H1 (cell line): ENCODE measurements around the gene LTA. TPM values are rescaled to one million over a fixed set of nuclear protein-coding genes. Genes with fewer than 3 reads are reported as not detected.

Experiments
- CTCF ChIA-PET: fragments of 300-600 bp; sonication (Branson Sonifier 250); formaldehyde crosslinking; loops from one replicate; lab custom pipeline; 2021; ENCODE audit not compliant: partially characterized antibody; lab: Charles Lee
- POLR2A ChIA-PET: fragments of 300-600 bp; sonication (Branson Sonifier 250); formaldehyde crosslinking; loops from one replicate; lab custom pipeline; 2021; ENCODE audit warnings: inconsistent platforms; ENCODE audit not compliant: partially characterized antibody; lab: Charles Lee
- DNase-seq, 2 experiments: peaks; one replicate each; pipeline versions ENCODE4 v3.0.0 to v3.0.0-alpha.2; 2010 to 2022; ENCODE audit warnings: low spot score in 2 of 2, low read depth in 1 of 2, mixed read lengths in 1 of 2
- FAIRE-seq: peaks from 2 replicates; lab custom pipeline; 2011; peaks lifted over from hg19 to GRCh38; lab: Jason Lieb, UNC
- H2AFZ ChIP-seq: 2 replicates; pipeline ENCODE4 v1.8.1; 2012; ENCODE audit warnings: low read length, inconsistent platforms
- H2AK5ac ChIP-seq: 2 replicates; pipeline ENCODE4 v1.6.1; 2013; ENCODE audit warnings: low read depth, low read length
- H2BK120ac ChIP-seq: replicated peaks from 2 replicates; pipeline ENCODE3; 2013; ENCODE audit warnings: low read depth, low read length, inconsistent platforms
- H2BK12ac ChIP-seq: 2 replicates; pipeline ENCODE4 v1.6.1; 2013; ENCODE audit warnings: low read depth, low read length
- H2BK15ac ChIP-seq: 2 replicates; pipeline ENCODE4 v1.6.1; 2013; ENCODE audit warnings: low read length
- H2BK20ac ChIP-seq: 2 replicates; pipeline ENCODE4 v1.6.1; 2013; ENCODE audit warnings: low read length
- H2BK5ac ChIP-seq: 2 replicates; pipeline ENCODE4 v1.6.1; 2013; ENCODE audit warnings: low read depth, low read length
- H3K14ac ChIP-seq: 2 replicates; pipeline ENCODE4 v1.6.1; 2013; ENCODE audit warnings: inconsistent platforms; ENCODE audit not compliant: insufficient read length
- H3K18ac ChIP-seq: 2 replicates; pipeline ENCODE4 v1.6.1; 2013; ENCODE audit warnings: low read length; ENCODE audit errors: extremely low read depth
- H3K23ac ChIP-seq: 2 replicates; pipeline ENCODE4 v1.6.1; 2013; ENCODE audit warnings: inconsistent platforms; ENCODE audit not compliant: insufficient read length
- H3K23me2 ChIP-seq: 2 replicates; pipeline ENCODE4 v1.6.1; 2013; ENCODE audit warnings: low read depth, low read length
- H3K27ac ChIP-seq: 2 replicates; pipeline ENCODE4 v1.6.1; 2011; ENCODE audit warnings: low read depth, low read length, inconsistent platforms
- H3K27me3 ChIP-seq, 4 experiments: replicated peaks in 1 of 4; 1 replicate in 1 of 4; 2 replicates in 3 of 4; pipeline versions ENCODE4 v1.6.1 to v1.8.1; 2011 to 2013; ENCODE audit warnings: low read length in 3 of 4, mild to moderate bottlenecking in 3 of 4, inconsistent platforms in 2 of 4, mixed read lengths in 2 of 4, moderate library complexity in 1 of 4; ENCODE audit not compliant: control insufficient read depth in 3 of 4, insufficient read depth in 3 of 4; ENCODE audit errors: extremely low read depth in 1 of 4
- H3K36me3 ChIP-seq, 4 experiments: 2 replicates each; pipeline versions ENCODE4 v1.6.1 to v1.8.1; 2011 to 2013; ENCODE audit warnings: mild to moderate bottlenecking in 4 of 4, low read length in 3 of 4, moderate library complexity in 2 of 4, control low read depth in 1 of 4, inconsistent platforms in 1 of 4; ENCODE audit not compliant: insufficient read depth in 4 of 4, control insufficient read depth in 2 of 4
- H3K4ac ChIP-seq: replicated peaks from 2 replicates; pipeline ENCODE3; 2013; ENCODE audit warnings: low read length, low read depth, mixed read lengths, inconsistent platforms; ENCODE audit not compliant: insufficient read length
- H3K4me1 ChIP-seq, 4 experiments: replicated peaks in 1 of 4; 1 replicate in 1 of 4; 2 replicates in 3 of 4; pipeline versions ENCODE4 v1.6.1 to v1.8.1; 2011 to 2013; ENCODE audit warnings: low read length in 3 of 4, inconsistent platforms in 2 of 4, mixed read lengths in 1 of 4; ENCODE audit not compliant: insufficient read depth in 4 of 4, control insufficient read depth in 3 of 4
- H3K4me2 ChIP-seq, 2 experiments: 2 replicates each; pipeline versions ENCODE4 v1.6.1 to v1.8.1; 2011 to 2013; ENCODE audit warnings: low read depth in 2 of 2, low read length in 2 of 2, control low read depth in 1 of 2, inconsistent platforms in 1 of 2, mild to moderate bottlenecking in 1 of 2; ENCODE audit not compliant: insufficient read depth in 1 of 2
- H3K4me3 ChIP-seq, 4 experiments: fragments of 200-600, 300-600 bp in 1 of 4; sonication (generic), shearing (Covaris generic), sonication (Bioruptor Twin) in 1 of 4; 2 replicates each; pipeline versions ENCODE4 v1.5.1 to v1.8.1; 2011 to 2016; ENCODE audit warnings: low read length in 4 of 4, low read depth in 3 of 4, control low read depth in 2 of 4, inconsistent platforms in 2 of 4, mild to moderate bottlenecking in 2 of 4, mixed read lengths in 1 of 4, moderate library complexity in 1 of 4; ENCODE audit not compliant: insufficient read depth in 2 of 4; ENCODE audit errors: extremely low read depth in 1 of 4
- H3K56ac ChIP-seq: replicated peaks from 2 replicates; pipeline ENCODE3; 2013; ENCODE audit warnings: low read depth, mild to moderate bottlenecking, mixed read lengths, low read length, inconsistent platforms; ENCODE audit not compliant: insufficient read length
- H3K79me1 ChIP-seq: 2 replicates; pipeline ENCODE4 v1.6.1; 2013; ENCODE audit warnings: low read depth, low read length, control low read depth
- H3K79me2 ChIP-seq, 2 experiments: 2 replicates each; pipeline versions ENCODE4 v1.6.1 to v1.8.1; 2012 to 2013; ENCODE audit warnings: low read length in 2 of 2, mild to moderate bottlenecking in 2 of 2, inconsistent platforms in 1 of 2; ENCODE audit not compliant: insufficient read depth in 2 of 2, control insufficient read depth in 1 of 2
- H3K9ac ChIP-seq, 4 experiments: replicated peaks in 1 of 4; 1 replicate in 1 of 4; 2 replicates in 3 of 4; pipeline versions ENCODE4 v1.6.1 to v1.8.1; 2011 to 2013; ENCODE audit warnings: low read depth in 3 of 4, low read length in 3 of 4, control low read depth in 2 of 4, mild to moderate bottlenecking in 2 of 4, moderate library complexity in 2 of 4, inconsistent platforms in 1 of 4; ENCODE audit errors: extremely low read depth in 1 of 4
- H3K9me3 ChIP-seq, 2 experiments: 2 replicates each; pipeline versions ENCODE4 v1.6.1 to v1.8.1; 2012 to 2013; ENCODE audit warnings: mild to moderate bottlenecking in 2 of 2, moderate library complexity in 2 of 2, control low read depth in 1 of 2, inconsistent platforms in 1 of 2, low read depth in 1 of 2, low read length in 1 of 2, mixed read lengths in 1 of 2; ENCODE audit not compliant: insufficient read depth in 2 of 2
- H4K20me1 ChIP-seq, 2 experiments: replicated peaks in 1 of 2; 2 replicates each; pipeline versions ENCODE3 to v1.8.1; 2011 to 2013; ENCODE audit warnings: inconsistent platforms in 2 of 2, low read length in 2 of 2, mild to moderate bottlenecking in 1 of 2; ENCODE audit not compliant: insufficient read depth in 2 of 2, control insufficient read depth in 1 of 2
- H4K5ac ChIP-seq: 2 replicates; pipeline ENCODE4 v1.6.1; 2013; ENCODE audit warnings: low read length, low read depth, mixed read lengths, inconsistent platforms; ENCODE audit not compliant: insufficient read length
- H4K8ac ChIP-seq: 2 replicates; pipeline ENCODE4 v1.8.0; 2013; ENCODE audit warnings: mild to moderate bottlenecking, moderate library complexity, low read length, inconsistent platforms; ENCODE audit not compliant: insufficient read depth; ENCODE audit errors: extremely low read depth
- H4K91ac ChIP-seq: replicated peaks from 2 replicates; pipeline ENCODE3; 2013; ENCODE audit warnings: low read length, mixed read lengths, inconsistent platforms; ENCODE audit not compliant: insufficient read length
- KDM5A ChIP-seq: fragments of 200-600 bp; IDR thresholded peaks from 2 replicates; pipeline ENCODE4 v1.7.1; 2012; ENCODE audit warnings: mild to moderate bottlenecking, low read length, inconsistent platforms, mixed read lengths
- SP4 ChIP-seq: IDR thresholded peaks from 2 replicates; pipeline ENCODE4 v1.6.1; 2012; ENCODE audit warnings: low read length, inconsistent platforms
- WGBS, 2 experiments: shearing (Covaris generic) in 1 of 2; methylation state at CpG; one replicate each; pipeline versions ENCODE4 v1.1.6 to v1.1.7; 2013 to 2015; ENCODE audit warnings: low lambda C conversion rate in 2 of 2, mixed read lengths in 2 of 2, inconsistent platforms in 1 of 2, low coverage in 1 of 2, missing lambda C conversion rate in 1 of 2; ENCODE audit not compliant: insufficient replicate concordance in 2 of 2, insufficient coverage in 1 of 2, insufficient read length in 1 of 2; ENCODE audit errors: extremely low coverage in 1 of 2, missing lambda C conversion rate in 1 of 2; 5-methylcytosine and 5-hydroxymethylcytosine counted together
- polyA plus RNA-seq, 7 experiments: library from polyadenylated mRNA; depleted of rRNA in 3 of 7; stranded (reverse) in 5 of 7; unstranded in 2 of 7; fragments of >200 nt in 5 of 7; fragments of 200-250 nt in 2 of 7; gene quantifications; 1 replicate in 5 of 7; 2 replicates in 1 of 7; 4 replicates in 1 of 7; pipeline versions ENCODE4 v1.2.1 to v1.2.3, GENCODE V29; 2011 to 2013; ENCODE audit warnings: missing spikeins in 2 of 7, mixed read lengths in 2 of 7
- total RNA-seq: library from RNA; stranded (reverse); fragmentation: NEBNext Ultra II Directional; extraction: Animal tissue kit (Norgen Biotek cat#: 25700); gene quantifications from 2 replicates; pipeline ENCODE4 v1.2.1, GENCODE V29; 2021

The LTA gene
- total and polyA plus RNA-seq, 2 of the 8 experiments (the other 6 are each of a cell fraction or from before 2014, with no cell fraction given), result not detected

- H3K23me2 ChIP-seq, result peaks cover 9% of the 10 kb centered on the region; the same call in 1 of the 2 replicates
- H3K9ac ChIP-seq, result peak within 1 kb of the TSS in 3 of 4 experiments; percentile 22 to 57 (median 51); a peak in 5 of 7 replicates
- no peaks in the 10 kb centered on the region for H3K79me2 ChIP-seq
- no peaks in the 10 kb centered on the region for H3K9me3 ChIP-seq
- H3K56ac ChIP-seq, result peak within 1 kb of the TSS; percentile 32
- peak within 1 kb of the TSS; percentile 35; the same call in 1 of the 2 replicates for H2BK5ac ChIP-seq
- no peak within 1 kb of the TSS for H3K27ac ChIP-seq
- no peak within 1 kb of the TSS; the same call in 1 of the 2 replicates for H4K8ac ChIP-seq
- H4K20me1 ChIP-seq, result no peaks in the 10 kb centered on the region
- H2AFZ ChIP-seq, result peak within 1 kb of the TSS; percentile 79
- peak within 1 kb of the TSS; percentile 54 to 89 (median 80) for H3K4me3 ChIP-seq
- peak within 1 kb of the TSS; percentile 61 for H3K4ac ChIP-seq
- no peak within 1 kb of the TSS for H4K91ac ChIP-seq
- H2AK5ac ChIP-seq, result no peak within 1 kb of the TSS; the same call in 1 of the 2 replicates
- no peak within 1 kb of the TSS for H3K23ac ChIP-seq
- H3K4me2 ChIP-seq, result peak within 1 kb of the TSS; percentile 62 to 84
- DNase-seq, result no peak
- H3K36me3 ChIP-seq, result no peaks in the 10 kb centered on the region
- CTCF ChIA-PET, result interaction anchor here (0.5 to 22.0 kb wide), 10 partner anchors 0 to 61 kb away, joined by 3 to 640 read pairs (median 15); partner anchors contain the start of genes ATP6V1G2, LST1, LTB and NCR3
- no peak within 1 kb of the TSS for H4K5ac ChIP-seq
- TF ChIP-seq KDM5A (no peak), SP4 (no peak)
- TF ChIP-seq, all 59 proteins: peak for 0
- Histone ChIP-seq H2BK120ac (no peak within 1 kb of the TSS), H3K14ac (no peak within 1 kb of the TSS), H3K4me1 (peaks cover 0 to 6% (median 6%) of the 10 kb centered on the region in 4 experiments; a peak in 6 of 7 replicates), H2BK20ac (0 out of 2 replicates have a peak within 1 kb of the TSS, but pooled peaks have one; percentile 3), H2BK12ac (peak within 1 kb of the TSS; percentile 75; the same call in 1 of the 2 replicates), H3K27me3 (peaks cover 0 to 8% (median 7%) of the 10 kb centered on the region in 4 experiments; a peak in 5 of 7 replicates), H2BK15ac (0 out of 2 replicates have a peak within 1 kb of the TSS, but pooled peaks have one; percentile 88), H3K79me1 (no peaks in the 10 kb centered on the region), H3K18ac (peak within 1 kb of the TSS; percentile 71)
- no peak for FAIRE-seq
- WGBS, 2 experiments, result 88% methylated on average over 3 of the region's 3 CpGs; no CpG with 5 or more reads in 1 of the 2 experiments
- POLR2A ChIA-PET, result interaction anchor here (0.8 to 12.2 kb wide), 14 partner anchors 11 to 252 kb away, joined by 3 to 110 read pairs (median 5); partner anchors contain the start of genes ATP6V1G2, DDX39B, GPANK1 and NCR3
Measured at GRCh38 chr6:31582230-31582643, 10.1 kb downstream of the LTA start, which contains the start of gene LTB. Gene LTB (minus strand): TSS chr6:31582424. CDS start chr6:31582417, 7 bp downstream.
